Fibroblast of lung (primary cell): Measurements from ENCODE around the gene SET. TPM values are rescaled to one million over a fixed set of nuclear protein-coding genes. Genes with fewer than 3 reads are reported as not detected.

ENCODE experiments used
- DNase-seq, 2 donors: peaks; one replicate each; pipeline versions ENCODE4 v3.0.0 to v3.0.0-alpha.2; 2010; ENCODE audit warnings: low read depth in 2 of 2
- H2AFZ ChIP-seq: 2 replicates; pipeline ENCODE4 v1.5.1; 2012; ENCODE audit warnings: low read length, control low read depth, inconsistent platforms
- H3K27ac ChIP-seq: 2 replicates; pipeline ENCODE4 v1.5.1; 2011; ENCODE audit warnings: low read length, control low read depth; ENCODE audit not compliant: insufficient read depth
- H3K27me3 ChIP-seq: 2 replicates; pipeline ENCODE4 v1.5.1; 2011; ENCODE audit warnings: mild to moderate bottlenecking, low read length; ENCODE audit not compliant: control insufficient read depth, insufficient read depth
- H3K36me3 ChIP-seq: 2 replicates; pipeline ENCODE4 v1.5.1; 2011; ENCODE audit warnings: low read length; ENCODE audit not compliant: control insufficient read depth, insufficient read depth
- H3K4me1 ChIP-seq: 2 replicates; pipeline ENCODE4 v1.5.1; 2011; ENCODE audit warnings: low read length; ENCODE audit not compliant: control insufficient read depth, insufficient read depth; ENCODE audit errors: extremely low read depth
- H3K4me2 ChIP-seq: 2 replicates; pipeline ENCODE4 v1.5.1; 2011; ENCODE audit warnings: low read length, control low read depth; ENCODE audit not compliant: insufficient read depth; ENCODE audit errors: extremely low read depth
- H3K4me3 ChIP-seq, 4 experiments: fragments of 200-600 bp in 1 of 4; sonication (generic) in 1 of 4; replicated peaks in 1 of 4; 2 replicates each; pipeline ENCODE4 v1.5.1; 2011 to 2016; ENCODE audit warnings: low read length in 4 of 4, low read depth in 3 of 4, mild to moderate bottlenecking in 3 of 4, control low read depth in 2 of 4, inconsistent platforms in 1 of 4, mixed read lengths in 1 of 4; ENCODE audit not compliant: insufficient read depth in 1 of 4; ENCODE audit errors: control extremely low read depth in 1 of 4
- H3K79me2 ChIP-seq: 2 replicates; pipeline ENCODE4 v1.5.1; 2012; ENCODE audit warnings: mild to moderate bottlenecking, low read length, inconsistent platforms; ENCODE audit not compliant: control insufficient read depth, insufficient read depth
- H3K9ac ChIP-seq: 2 replicates; pipeline ENCODE4 v1.5.1; 2011; ENCODE audit warnings: mild to moderate bottlenecking, low read length, control low read depth; ENCODE audit not compliant: insufficient read depth
- H3K9me3 ChIP-seq: 2 replicates; pipeline ENCODE4 v1.5.1; 2012; ENCODE audit warnings: low read depth, low read length; ENCODE audit not compliant: control insufficient read depth, insufficient read depth
- H4K20me1 ChIP-seq: 2 replicates; pipeline ENCODE4 v1.5.1; 2011; ENCODE audit warnings: low read length; ENCODE audit not compliant: control insufficient read depth, insufficient read depth; ENCODE audit errors: extremely low read depth
- CTCF ChIP-seq, 2 donors: IDR thresholded peaks in 1 of 2; conservative IDR thresholded peaks in 1 of 2; 1 replicate in 1 of 2; 2 replicates in 1 of 2; pipeline ENCODE4 v1.5.1; 2011 to 2012; ENCODE audit warnings: low read length in 2 of 2, control low read depth in 1 of 2, inconsistent platforms in 1 of 2, low read depth in 1 of 2, mild to moderate bottlenecking in 1 of 2
- EZH2 ChIP-seq: IDR thresholded peaks from 2 replicates; pipeline ENCODE4 v1.5.1; 2012; ENCODE audit warnings: low read length, control low read depth, mild to moderate bottlenecking; ENCODE audit errors: missing control alignments
- polyA plus RNA-seq, 2 donors: library from polyadenylated mRNA; depleted of rRNA in 1 of 2; stranded (reverse) in 1 of 2; unstranded in 1 of 2; fragments of >200 nt; gene quantifications; 2 replicates each; pipeline ENCODE4 v1.2.1, GENCODE V29; 2011 to 2012; ENCODE audit warnings: missing spikeins in 1 of 2
- total RNA-seq: library from RNA; depleted of rRNA; stranded (reverse); fragments of >200 nt; gene quantifications from 2 replicates; pipeline ENCODE4 v1.2.1, GENCODE V29; 2014

SET gene
- total and polyA plus RNA-seq, 2 donors (not counting 1 experiment from before 2014, with no cell fraction given), result 256 to 456 TPM

DNA sequence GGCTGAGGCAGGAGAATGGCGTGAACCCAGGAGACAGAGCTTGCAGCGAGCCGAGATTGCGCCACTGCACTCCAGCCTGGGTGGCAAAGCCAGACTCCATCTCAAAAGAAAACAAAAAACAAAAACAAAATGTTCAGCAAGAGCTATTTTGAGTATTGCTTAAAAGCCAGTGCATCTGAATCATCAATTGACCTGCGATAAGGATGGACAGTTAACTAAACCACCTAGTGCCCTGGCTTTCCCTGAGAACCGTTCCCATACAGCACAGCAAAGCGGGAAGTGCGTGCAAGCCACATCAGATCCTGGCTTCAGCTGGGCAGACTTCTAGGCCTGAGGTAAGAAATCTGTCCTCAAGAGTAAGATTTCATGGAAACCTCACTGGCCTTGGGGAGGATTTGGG is 35.1 kb upstream of the SET start:
- Histone ChIP-seq H3K4me1 (no peaks in the 10 kb centered on the region), H3K27ac (no peak overlapping the region), H4K20me1 (no peaks in the 10 kb centered on the region), H3K4me2 (no peak overlapping the region), H3K79me2 (peaks cover 2% of the 10 kb centered on the region), H3K4me3 (no peak overlapping the region), H3K9ac (no peak overlapping the region), H3K27me3 (no peaks in the 10 kb centered on the region), H3K9me3 (no peaks in the 10 kb centered on the region), H2AFZ (no peak overlapping the region), H3K36me3 (no peaks in the 10 kb centered on the region)
- DNase-seq, result no peak
- TF ChIP-seq EZH2 (no peak), CTCF (conservative IDR thresholded peaks at IDR 0.05 in 1 of 2, IDR thresholded peaks at IDR 0.05 in 1 of 2; ENCODE audit: low read depth in 1 of 2, low read length in 2 of 2) (no peak)

- no peaks in the 10 kb centered on the region for H3K36me3 ChIP-seq
- DNase-seq, result no peak
- no peaks in the 10 kb centered on the region for H3K4me1 ChIP-seq
- no peak overlapping the region for H3K27ac ChIP-seq
- no peaks in the 10 kb centered on the region for H4K20me1 ChIP-seq
- peaks cover 2% of the 10 kb centered on the region for H3K79me2 ChIP-seq
- no peak overlapping the region for H3K4me3 ChIP-seq
- H2AFZ ChIP-seq, result no peak overlapping the region
- H3K9ac ChIP-seq, result no peak overlapping the region
- H3K9me3 ChIP-seq, result no peaks in the 10 kb centered on the region
- H3K27me3 ChIP-seq, result no peaks in the 10 kb centered on the region
- TF ChIP-seq EZH2 (no peak), CTCF (conservative IDR thresholded peaks at IDR 0.05 in 1 of 2, IDR thresholded peaks at IDR 0.05 in 1 of 2; ENCODE audit: low read depth in 1 of 2, low read length in 2 of 2) (no peak)
- no peak overlapping the region for H3K4me2 ChIP-seq
Observed at GRCh38 chr9:128654481-128654880, 34.5 kb upstream of the SET start.

DNA sequence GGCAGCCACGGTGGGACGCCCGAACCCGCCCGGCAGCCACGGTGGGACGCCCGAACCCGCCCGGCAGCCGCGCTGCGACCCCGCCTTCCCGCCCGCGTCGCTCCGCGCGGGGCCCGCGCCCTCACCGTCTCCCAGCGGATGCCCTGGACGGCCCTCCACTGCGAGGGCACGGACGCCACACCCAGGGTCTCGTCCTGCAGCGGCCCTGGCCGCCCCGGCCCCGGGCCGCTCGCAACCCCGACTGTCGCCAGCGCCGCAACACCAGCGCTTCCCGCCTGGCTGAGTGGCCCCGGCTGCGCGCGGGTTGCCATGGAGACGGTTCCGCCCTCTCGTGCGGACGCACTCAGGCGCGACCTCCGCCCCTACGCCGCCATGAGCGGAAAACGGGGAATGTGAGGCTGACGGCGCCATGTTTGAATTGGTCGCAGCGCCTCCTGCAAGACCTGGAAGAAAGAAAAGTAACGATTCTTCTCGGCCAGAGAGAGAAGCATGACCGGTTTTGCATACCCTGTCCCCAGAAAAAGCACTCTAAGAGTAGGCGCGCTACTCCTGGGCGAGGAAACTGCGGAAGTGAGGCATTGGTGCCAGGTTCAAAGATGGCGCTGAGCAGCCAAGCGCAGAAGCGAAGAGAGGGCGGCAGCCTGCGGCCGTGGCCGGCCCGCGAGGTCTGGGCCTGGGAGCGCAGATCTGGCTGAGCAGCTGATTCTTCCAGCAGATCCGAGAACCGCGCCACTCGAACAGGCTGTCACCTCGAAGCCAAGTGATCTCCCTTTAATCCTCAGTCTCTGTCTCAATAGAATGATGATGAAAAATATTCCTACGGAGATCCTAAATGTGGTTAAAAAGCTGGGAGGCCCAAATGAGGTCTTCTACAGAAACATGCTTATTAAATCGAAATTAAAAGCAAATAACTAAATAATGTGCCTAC is 32.3 kb upstream of the SET start, which contains the start of gene DYNC2I2:
Gene DYNC2I2, minus strand, starts transcription at position 432 of the 928 bp plus-strand sequence. Its CDS starts 121 bp downstream, at position 311.
- Histone ChIP-seq H3K9ac (peak within 1 kb of the TSS; percentile 96), H3K9me3 (no peaks in the 10 kb centered on the region), H4K20me1 (no peaks in the 10 kb centered on the region), H3K79me2 (peaks cover 2% of the 10 kb centered on the region), H2AFZ (peak within 1 kb of the TSS; percentile 99), H3K4me3 (peak within 1 kb of the TSS; percentile 33 to 82 (median 74)), H3K27me3 (no peaks in the 10 kb centered on the region), H3K36me3 (no peaks in the 10 kb centered on the region), H3K4me1 (no peaks in the 10 kb centered on the region), H3K27ac (peak within 1 kb of the TSS; percentile 100), H3K4me2 (peak within 1 kb of the TSS; percentile 98)
- peak; percentile 87 to 94 for DNase-seq
- no peak for TF ChIP-seq CTCF (conservative IDR thresholded peaks at IDR 0.05 in 1 of 2, IDR thresholded peaks at IDR 0.05 in 1 of 2; ENCODE audit: low read depth in 1 of 2, low read length in 2 of 2)
- no peak for TF ChIP-seq EZH2
